Fibroblast of lung (primary cell): ENCODE data around the gene UHRF2. TPM values are rescaled to one million over a fixed set of nuclear protein-coding genes. Genes with fewer than 3 reads are reported as not detected.

Experiments used
- DNase-seq, 2 donors: peaks; one replicate each; pipeline versions ENCODE4 v3.0.0 to v3.0.0-alpha.2; 2010; ENCODE audit warnings: low read depth in 2 of 2
- H2AFZ ChIP-seq: 2 replicates; pipeline ENCODE4 v1.5.1; 2012; ENCODE audit warnings: low read length, control low read depth, inconsistent platforms
- H3K27ac ChIP-seq: 2 replicates; pipeline ENCODE4 v1.5.1; 2011; ENCODE audit warnings: low read length, control low read depth; ENCODE audit not compliant: insufficient read depth
- H3K27me3 ChIP-seq: 2 replicates; pipeline ENCODE4 v1.5.1; 2011; ENCODE audit warnings: mild to moderate bottlenecking, low read length; ENCODE audit not compliant: control insufficient read depth, insufficient read depth
- H3K36me3 ChIP-seq: 2 replicates; pipeline ENCODE4 v1.5.1; 2011; ENCODE audit warnings: low read length; ENCODE audit not compliant: control insufficient read depth, insufficient read depth
- H3K4me1 ChIP-seq: 2 replicates; pipeline ENCODE4 v1.5.1; 2011; ENCODE audit warnings: low read length; ENCODE audit not compliant: control insufficient read depth, insufficient read depth; ENCODE audit errors: extremely low read depth
- H3K4me2 ChIP-seq: 2 replicates; pipeline ENCODE4 v1.5.1; 2011; ENCODE audit warnings: low read length, control low read depth; ENCODE audit not compliant: insufficient read depth; ENCODE audit errors: extremely low read depth
- H3K4me3 ChIP-seq, 4 experiments: fragments of 200-600 bp in 1 of 4; sonication (generic) in 1 of 4; replicated peaks in 1 of 4; 2 replicates each; pipeline ENCODE4 v1.5.1; 2011 to 2016; ENCODE audit warnings: low read length in 4 of 4, low read depth in 3 of 4, mild to moderate bottlenecking in 3 of 4, control low read depth in 2 of 4, inconsistent platforms in 1 of 4, mixed read lengths in 1 of 4; ENCODE audit not compliant: insufficient read depth in 1 of 4; ENCODE audit errors: control extremely low read depth in 1 of 4
- H3K79me2 ChIP-seq: 2 replicates; pipeline ENCODE4 v1.5.1; 2012; ENCODE audit warnings: mild to moderate bottlenecking, low read length, inconsistent platforms; ENCODE audit not compliant: control insufficient read depth, insufficient read depth
- H3K9ac ChIP-seq: 2 replicates; pipeline ENCODE4 v1.5.1; 2011; ENCODE audit warnings: mild to moderate bottlenecking, low read length, control low read depth; ENCODE audit not compliant: insufficient read depth
- H3K9me3 ChIP-seq: 2 replicates; pipeline ENCODE4 v1.5.1; 2012; ENCODE audit warnings: low read depth, low read length; ENCODE audit not compliant: control insufficient read depth, insufficient read depth
- H4K20me1 ChIP-seq: 2 replicates; pipeline ENCODE4 v1.5.1; 2011; ENCODE audit warnings: low read length; ENCODE audit not compliant: control insufficient read depth, insufficient read depth; ENCODE audit errors: extremely low read depth
- CTCF ChIP-seq, 2 donors: IDR thresholded peaks in 1 of 2; conservative IDR thresholded peaks in 1 of 2; 1 replicate in 1 of 2; 2 replicates in 1 of 2; pipeline ENCODE4 v1.5.1; 2011 to 2012; ENCODE audit warnings: low read length in 2 of 2, control low read depth in 1 of 2, inconsistent platforms in 1 of 2, low read depth in 1 of 2, mild to moderate bottlenecking in 1 of 2
- EZH2 ChIP-seq: IDR thresholded peaks from 2 replicates; pipeline ENCODE4 v1.5.1; 2012; ENCODE audit warnings: low read length, control low read depth, mild to moderate bottlenecking; ENCODE audit errors: missing control alignments
- polyA plus RNA-seq, 2 donors: library from polyadenylated mRNA; depleted of rRNA in 1 of 2; stranded (reverse) in 1 of 2; unstranded in 1 of 2; fragments of >200 nt; gene quantifications; 2 replicates each; pipeline ENCODE4 v1.2.1, GENCODE V29; 2011 to 2012; ENCODE audit warnings: missing spikeins in 1 of 2
- total RNA-seq: library from RNA; depleted of rRNA; stranded (reverse); fragments of >200 nt; gene quantifications from 2 replicates; pipeline ENCODE4 v1.2.1, GENCODE V29; 2014

Gene UHRF2
- total and polyA plus RNA-seq, 2 donors (not counting 1 experiment from before 2014, with no cell fraction given), result 28.8 to 81.7 TPM

GRCh38 chr9:6543204-6543603 is 130.2 kb downstream of the UHRF2 start:
- no peaks in the 10 kb centered on the region for H3K79me2 ChIP-seq
- H3K36me3 ChIP-seq, result no peaks in the 10 kb centered on the region
- DNase-seq, result no peak
- H3K4me2 ChIP-seq, result no peak overlapping the region
- H3K27me3 ChIP-seq, result no peaks in the 10 kb centered on the region
- TF ChIP-seq CTCF (conservative IDR thresholded peaks at IDR 0.05 in 1 of 2, IDR thresholded peaks at IDR 0.05 in 1 of 2; ENCODE audit: low read depth in 1 of 2, low read length in 2 of 2) (no peak), EZH2 (no peak)
- no peaks in the 10 kb centered on the region for H3K9me3 ChIP-seq
- H3K4me1 ChIP-seq, result peaks cover 2% of the 10 kb centered on the region
- no peak overlapping the region for H3K27ac ChIP-seq
- H2AFZ ChIP-seq, result no peak overlapping the region
- no peak overlapping the region for H3K4me3 ChIP-seq
- no peak overlapping the region for H3K9ac ChIP-seq
- no peaks in the 10 kb centered on the region for H4K20me1 ChIP-seq

DNA sequence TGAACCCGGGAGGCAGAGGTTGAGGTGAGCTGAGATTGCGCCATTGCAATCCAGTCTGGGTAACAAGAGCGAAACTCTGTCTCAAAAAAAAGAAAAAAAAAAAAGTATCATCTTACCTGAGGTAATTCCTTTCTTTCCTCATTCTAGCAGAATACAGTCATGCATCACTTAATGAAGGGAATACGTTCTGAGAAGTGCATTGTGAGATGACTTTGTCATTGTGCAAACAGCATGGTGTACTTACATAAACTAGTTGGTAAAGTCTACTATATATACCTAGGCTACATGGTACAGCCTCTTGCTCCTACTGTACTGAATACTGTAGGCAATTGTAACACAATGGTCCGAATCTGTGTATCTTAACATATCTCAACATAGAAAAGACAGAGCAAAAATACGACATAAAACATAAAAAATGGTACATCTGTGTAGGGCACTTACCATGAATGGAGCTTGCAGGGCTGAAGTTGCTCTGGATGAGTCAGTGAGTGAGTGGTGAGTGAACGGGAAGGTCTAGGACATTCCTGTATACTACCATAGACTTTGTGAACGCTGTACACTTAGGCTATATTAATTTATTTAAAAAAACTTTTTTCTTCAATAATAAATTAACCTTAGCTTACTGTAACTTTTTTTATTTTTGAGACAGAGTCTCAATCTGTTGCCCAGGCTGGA is 132.2 kb downstream of the UHRF2 start:
- no peaks in the 10 kb centered on the region for H4K20me1 ChIP-seq
- H3K27me3 ChIP-seq, result no peaks in the 10 kb centered on the region
- DNase-seq, result peak in 1 of 2 donors; percentile 48
- no peaks in the 10 kb centered on the region for H3K36me3 ChIP-seq
- TF ChIP-seq EZH2 (no peak), CTCF (conservative IDR thresholded peaks at IDR 0.05 in 1 of 2, IDR thresholded peaks at IDR 0.05 in 1 of 2; ENCODE audit: low read depth in 1 of 2, low read length in 2 of 2) (no peak)
- H3K9ac ChIP-seq, result no peak overlapping the region
- no peak overlapping the region for H3K4me3 ChIP-seq
- H3K4me1 ChIP-seq, result no peaks in the 10 kb centered on the region
- no peaks in the 10 kb centered on the region for H3K9me3 ChIP-seq
- no peak overlapping the region for H3K4me2 ChIP-seq
- H2AFZ ChIP-seq, result no peak overlapping the region
- no peaks in the 10 kb centered on the region for H3K79me2 ChIP-seq
- no peak overlapping the region for H3K27ac ChIP-seq

- Histone ChIP-seq H3K27ac (no peak overlapping the region), H3K9me3 (no peaks in the 10 kb centered on the region), H3K4me1 (peaks cover 9% of the 10 kb centered on the region), H3K4me3 (no peak overlapping the region), H3K36me3 (no peaks in the 10 kb centered on the region), H3K4me2 (no peak overlapping the region), H3K9ac (no peak overlapping the region), H2AFZ (no peak overlapping the region), H3K27me3 (no peaks in the 10 kb centered on the region), H3K79me2 (no peaks in the 10 kb centered on the region), H4K20me1 (no peaks in the 10 kb centered on the region)
- DNase-seq, result peak in 1 of 2 donors; percentile 34
- TF ChIP-seq CTCF (conservative IDR thresholded peaks at IDR 0.05 in 1 of 2, IDR thresholded peaks at IDR 0.05 in 1 of 2; ENCODE audit: low read depth in 1 of 2, low read length in 2 of 2) (no peak), EZH2 (no peak)
These were observed 136.3 kb downstream of the UHRF2 start for GRCh38 chr9:6549106-6549800.
